Stimulated activated CD8-positive, alpha-beta memory T cell treated with anti-CD3 and anti-CD28 coated beads, Interleukin-15, amount 100 ng/mL, for 1 hour (primary cell): ENCODE measurements around the gene ATG2B.

Experiments
- DNase-seq: peaks from one replicate; pipeline ENCODE4 v3.0.0-alpha.2; 2020; ENCODE audit warnings: low read depth

ATG2B gene

GRCh38 chr14:96362965-96363750 is at the start of gene ATG2B, which contains the start of gene GSKIP:
TSS of gene ATG2B (minus strand) at chr14:96363341. CDS start at chr14:96362976, 365 bp downstream.
TSS of gene GSKIP (plus strand) at chr14:96363526. CDS start at chr14:96382248, 18,722 bp downstream.
- DNase-seq: peak; percentile 96

- DNase-seq: no peak
Observed at GRCh38 chr14:96410119-96410518, 47.0 kb upstream of the ATG2B start.

- DNase-seq: no peak
Observed at GRCh38 chr14:96409701-96410100, 46.6 kb upstream of the ATG2B start.

GRCh38 chr14:96408608-96409007 is 45.5 kb upstream of the ATG2B start:
- no peak for DNase-seq

GRCh38 chr14:96407935-96408570 is 44.9 kb upstream of the ATG2B start:
- no peak for DNase-seq

- DNase-seq: no peak
Observed at GRCh38 chr14:96405677-96406076, 42.5 kb upstream of the ATG2B start.

GRCh38 chr14:96403409-96403808 is 40.3 kb upstream of the ATG2B start:
- DNase-seq: no peak

GRCh38 chr14:96400495-96400894 is 37.4 kb upstream of the ATG2B start:
- DNase-seq: no peak

- no peak for DNase-seq
Observed at GRCh38 chr14:96399405-96399804, 36.3 kb upstream of the ATG2B start.

- DNase-seq: no peak
Observed at GRCh38 chr14:96398921-96399320, 35.8 kb upstream of the ATG2B start.

- DNase-seq: no peak
Observed at GRCh38 chr14:96398432-96398831, 35.3 kb upstream of the ATG2B start.

- DNase-seq: no peak
Observed at GRCh38 chr14:96394047-96394815, 31.1 kb upstream of the ATG2B start.

- no peak for DNase-seq
Observed at GRCh38 chr14:96393071-96393691, 30.0 kb upstream of the ATG2B start.

- DNase-seq: peak; percentile 99
Observed at GRCh38 chr14:96391293-96392118, 28.4 kb upstream of the ATG2B start.

- no peak for DNase-seq
Observed at GRCh38 chr14:96390965-96391292, 27.8 kb upstream of the ATG2B start.

GRCh38 chr14:96385385-96385784 is 22.2 kb upstream of the ATG2B start:
- no peak for DNase-seq

GRCh38 chr14:96384740-96385139 is 21.6 kb upstream of the ATG2B start:
- DNase-seq: no peak

GRCh38 chr14:96384053-96384452 is 20.9 kb upstream of the ATG2B start:
- no peak for DNase-seq

- DNase-seq: no peak
Observed at GRCh38 chr14:96383445-96383844, 20.3 kb upstream of the ATG2B start.

GRCh38 chr14:96380735-96381134 is 17.6 kb upstream of the ATG2B start:
- DNase-seq: no peak

GRCh38 chr14:96376093-96376492 is 13.0 kb upstream of the ATG2B start:
- DNase-seq: no peak

GRCh38 chr14:96373538-96373937 is 10.4 kb upstream of the ATG2B start:
- DNase-seq: no peak
